Measurements from ENCODE around the gene PIP4K2B.

The PIP4K2B gene

GRCh38 chr17:38719943-38720641 is 79.3 kb downstream of the PIP4K2B start:
- Histone ChIP-seq H3K4me1 (ENCODE audit: insufficient read depth, low read length) (peaks cover 14% of the 10 kb centered on the region), H3K36me3 (ENCODE audit: insufficient read depth, low read length) (no peaks in the 10 kb centered on the region), H3K9ac (ENCODE audit: low read depth, low read length) (peak overlapping the region; percentile 60), H3K9me3 (ENCODE audit: control insufficient read depth, insufficient read depth, low read length) (no peaks in the 10 kb centered on the region)

GRCh38 chr17:38719289-38719942 is 79.9 kb downstream of the PIP4K2B start:
- H3K9me3 ChIP-seq (ENCODE audit: control insufficient read depth, insufficient read depth, low read length) = no peaks in the 10 kb centered on the region
- H3K9ac ChIP-seq (ENCODE audit: low read depth, low read length) = peak overlapping the region; percentile 60
- no peaks in the 10 kb centered on the region for H3K36me3 ChIP-seq (ENCODE audit: insufficient read depth, low read length)
- H3K4me1 ChIP-seq (ENCODE audit: insufficient read depth, low read length) = peaks cover 19% of the 10 kb centered on the region

GRCh38 chr17:38717139-38717745 is 82.1 kb downstream of the PIP4K2B start:
- H3K9me3 ChIP-seq (ENCODE audit: control insufficient read depth, insufficient read depth, low read length) = no peaks in the 10 kb centered on the region
- no peak overlapping the region for H3K9ac ChIP-seq (ENCODE audit: low read depth, low read length)
- no peaks in the 10 kb centered on the region; the same call in 1 of the 2 replicates for H3K36me3 ChIP-seq (ENCODE audit: insufficient read depth, low read length)
- H3K4me1 ChIP-seq (ENCODE audit: insufficient read depth, low read length) = peaks cover 19% of the 10 kb centered on the region

GRCh38 chr17:38716368-38717005 is 82.9 kb downstream of the PIP4K2B start:
- no peaks in the 10 kb centered on the region; the same call in 1 of the 2 replicates for H3K36me3 ChIP-seq (ENCODE audit: insufficient read depth, low read length)
- no peak overlapping the region for H3K9ac ChIP-seq (ENCODE audit: low read depth, low read length)
- H3K4me1 ChIP-seq (ENCODE audit: insufficient read depth, low read length) = peaks cover 19% of the 10 kb centered on the region
- H3K9me3 ChIP-seq (ENCODE audit: control insufficient read depth, insufficient read depth, low read length) = no peaks in the 10 kb centered on the region
